GM18951 (cell line): ENCODE results near the gene ZDHHC12.
A peak's percentile ranks its signal among the peaks of the same experiment; 100 is the strongest.

Experiments used
- POLR2A ChIP-seq: IDR thresholded peaks from 4 replicates; pipeline ENCODE4 v1.6.1; 2011; ENCODE audit warnings: mild to moderate bottlenecking; ENCODE audit not compliant: insufficient read length, insufficient read depth; ENCODE audit errors: extremely low read depth
- in situ Hi-C: fragments of 300-500 bp; cut with MboI; formaldehyde crosslinking; loops from one replicate; pipeline ENCODE4 v1.12.0; 2022; ENCODE audit warnings: low sequenced_read_pairs, mixed read lengths, inconsistent platforms; ENCODE audit not compliant: unreplicated experiment

ZDHHC12 gene

DNA sequence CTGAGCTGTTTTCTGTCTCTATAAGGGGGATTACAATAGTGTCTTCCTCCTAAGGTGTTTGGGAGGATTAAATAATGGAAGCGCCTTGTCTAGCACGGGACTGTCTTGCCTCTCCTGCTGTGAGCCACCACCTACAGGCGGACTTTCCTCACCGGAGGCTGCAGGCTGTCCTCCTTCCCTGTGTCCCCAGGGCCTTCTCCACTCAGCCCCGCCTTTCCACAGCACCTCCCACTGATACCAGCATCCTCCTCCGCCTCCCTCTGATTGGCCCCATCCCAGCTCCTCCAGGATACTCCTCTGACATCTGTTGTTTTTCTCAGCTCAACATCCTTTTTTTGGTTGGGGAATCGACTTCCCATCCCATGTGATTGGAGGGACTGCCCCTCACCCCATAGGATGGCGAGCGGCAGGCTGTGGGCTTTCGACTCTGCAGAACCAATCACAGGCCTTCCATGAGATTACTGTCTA is 851 bp upstream of the ZDHHC12 start:
- in situ Hi-C loops = no loop called here
- peak; percentile 28 for TF ChIP-seq POLR2A

- no peak for TF ChIP-seq POLR2A
- in situ Hi-C loops = no loop called here
Measured at GRCh38 chr9:128723352-128723865, 518 bp downstream of the ZDHHC12 start.

DNA sequence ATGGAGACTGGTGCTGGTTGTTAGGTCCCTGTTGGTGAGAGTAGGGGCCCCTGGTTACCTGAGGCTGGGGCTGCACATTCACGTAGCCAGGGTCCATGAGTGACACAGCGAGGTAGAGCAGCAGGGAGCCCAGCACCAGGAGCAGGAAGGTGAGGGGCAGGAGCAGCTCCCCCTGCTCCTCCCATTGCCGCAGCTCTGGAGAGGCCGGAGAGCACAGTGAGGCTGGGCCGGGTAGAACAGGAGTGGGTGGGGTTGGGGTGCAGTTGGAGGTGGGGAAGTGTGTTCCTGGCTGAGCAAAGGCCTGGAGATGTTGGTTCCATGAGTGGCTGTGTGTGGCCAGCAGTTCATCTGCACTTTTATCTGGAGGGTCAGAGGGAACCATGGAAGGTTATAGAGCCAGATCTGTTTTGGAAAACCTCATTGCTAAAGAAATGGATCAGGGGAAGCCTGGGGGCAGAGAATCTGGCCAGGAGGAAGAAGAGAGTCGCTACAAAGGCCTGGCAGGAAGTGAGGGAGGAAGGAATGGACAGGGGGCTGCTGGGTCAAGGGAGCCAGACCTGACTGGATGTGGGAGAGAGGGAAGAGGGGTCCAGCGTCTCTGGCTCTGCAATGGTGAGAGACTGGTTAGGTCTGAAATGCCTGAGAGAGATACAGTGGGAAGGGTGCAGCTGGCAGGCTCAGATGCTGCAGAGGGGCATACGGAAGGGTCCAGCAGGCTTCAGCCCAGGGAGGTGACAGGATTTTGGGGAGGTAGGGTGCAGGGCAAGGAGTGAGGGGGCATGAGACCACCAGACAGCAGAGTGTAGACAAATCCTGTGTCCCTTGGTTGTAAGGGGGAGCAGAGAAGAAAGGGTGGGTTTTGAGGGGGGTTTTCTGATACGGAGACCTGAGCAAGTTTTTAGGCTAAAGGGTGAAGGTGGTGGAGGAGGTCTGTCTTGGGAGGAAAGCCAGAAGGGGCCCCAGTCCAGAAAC is 1.3 kb downstream of the ZDHHC12 start:
- in situ Hi-C loops = no loop called here
- TF ChIP-seq POLR2A = no peak

- in situ Hi-C loops = no loop called here
- TF ChIP-seq POLR2A = no peak
Measured at GRCh38 chr9:128721487-128722010, 2.4 kb downstream of the ZDHHC12 start.

DNA sequence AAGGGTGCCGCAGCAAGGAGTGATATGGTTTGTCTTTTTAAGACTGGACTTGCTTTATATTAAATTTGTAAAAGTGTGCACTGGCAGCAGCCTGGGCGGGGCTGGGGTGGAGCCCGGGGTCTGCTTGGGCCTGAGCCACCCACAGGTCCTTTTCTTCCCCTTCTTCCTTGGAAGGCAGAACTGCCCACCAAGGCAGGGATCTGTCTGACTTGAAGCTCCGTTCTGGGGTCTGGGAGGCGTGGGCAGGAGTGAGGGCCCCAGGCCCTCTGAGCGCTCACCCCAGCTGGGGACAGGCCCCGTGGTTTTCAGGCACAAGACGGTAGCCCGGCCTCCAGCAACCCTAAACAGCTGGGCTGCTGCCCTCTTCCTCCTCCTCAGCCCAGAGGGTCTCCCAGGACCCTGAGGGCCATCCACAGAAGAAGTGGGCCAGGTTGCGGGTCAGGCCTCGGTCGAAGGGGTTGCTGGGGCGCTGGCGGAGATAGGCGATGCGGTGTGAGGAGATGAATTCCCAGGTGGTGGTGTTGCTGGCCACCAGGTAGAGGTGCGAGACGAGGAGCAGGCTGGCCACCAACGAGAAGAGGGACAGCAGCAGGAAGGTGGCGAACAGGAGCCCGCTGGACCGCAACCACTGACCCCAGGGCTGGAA is 3.0 kb downstream of the ZDHHC12 start:
- TF ChIP-seq POLR2A = no peak
- in situ Hi-C loops = no loop called here

DNA sequence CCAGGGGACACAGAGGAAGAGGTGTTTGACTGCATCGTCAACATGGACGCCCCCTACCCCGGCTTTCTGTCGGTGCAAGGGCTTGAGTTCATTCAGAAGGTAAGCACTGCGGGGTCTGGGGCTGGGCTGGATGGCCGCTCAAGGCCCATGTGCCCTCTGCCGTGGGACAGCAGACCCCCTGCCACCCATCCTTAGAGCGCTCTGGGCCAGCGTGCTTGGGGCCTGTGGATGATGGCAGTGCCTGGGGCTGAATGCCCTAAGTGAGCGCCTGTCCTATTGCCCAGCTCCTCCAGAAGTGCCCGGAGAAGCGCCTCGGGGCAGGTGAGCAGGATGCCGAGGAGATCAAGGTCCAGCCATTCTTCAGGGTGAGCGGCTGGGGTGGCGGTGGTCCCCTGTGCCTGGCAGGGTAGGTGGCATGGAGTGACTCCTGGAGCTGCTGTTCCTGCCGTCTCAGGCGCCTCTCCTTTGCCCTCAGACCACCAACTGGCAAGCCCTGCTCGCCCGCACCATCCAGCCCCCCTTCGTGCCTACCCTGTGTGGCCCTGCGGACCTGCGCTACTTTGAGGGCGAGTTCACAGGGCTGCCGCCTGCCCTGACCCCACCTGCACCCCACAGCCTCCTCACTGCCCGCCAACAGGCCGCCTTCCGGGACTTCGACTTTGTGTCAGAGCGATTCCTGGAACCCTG is 3.9 kb downstream of the ZDHHC12 start:
- TF ChIP-seq POLR2A = no peak
- in situ Hi-C loops = no loop called here

GRCh38 chr9:128718475-128718874 is 5.5 kb downstream of the ZDHHC12 start:
- TF ChIP-seq POLR2A = no peak
- in situ Hi-C loops = no loop called here

- no peak for TF ChIP-seq POLR2A
- in situ Hi-C loops = no loop called here
Measured at GRCh38 chr9:128718047-128718446, 5.9 kb downstream of the ZDHHC12 start.

DNA sequence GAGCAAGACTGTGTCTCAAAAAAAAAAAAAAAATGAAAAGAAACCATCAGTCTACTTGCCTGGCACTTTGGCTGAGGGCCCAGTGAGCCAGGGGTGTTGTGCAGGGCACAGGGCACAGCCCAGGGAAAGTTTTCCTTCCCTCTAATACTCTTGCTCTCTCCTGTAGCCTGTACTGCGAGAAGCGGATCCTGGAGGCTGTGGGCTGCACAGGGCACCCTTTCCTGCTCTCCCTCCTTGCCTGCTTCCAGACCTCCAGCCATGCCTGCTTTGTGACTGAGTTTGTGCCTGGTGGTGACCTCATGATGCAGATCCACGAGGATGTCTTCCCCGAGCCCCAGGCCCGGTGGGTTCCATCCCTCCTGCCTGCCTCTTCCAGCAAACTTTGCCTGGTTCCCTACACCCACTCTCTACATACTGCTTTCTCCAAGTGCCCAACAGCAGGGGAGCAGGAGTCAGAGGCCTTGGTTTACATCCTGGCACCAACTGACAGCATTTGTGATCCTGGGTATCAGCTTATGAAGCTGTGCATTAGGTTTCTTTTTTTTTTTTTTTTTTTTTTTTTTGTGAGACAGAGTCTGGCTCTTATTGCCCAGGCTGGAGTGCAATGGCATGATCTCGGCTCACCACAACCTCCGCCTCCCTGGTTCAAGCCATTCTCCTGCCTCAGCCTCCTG is 7.2 kb downstream of the ZDHHC12 start:
- in situ Hi-C loops = no loop called here

DNA sequence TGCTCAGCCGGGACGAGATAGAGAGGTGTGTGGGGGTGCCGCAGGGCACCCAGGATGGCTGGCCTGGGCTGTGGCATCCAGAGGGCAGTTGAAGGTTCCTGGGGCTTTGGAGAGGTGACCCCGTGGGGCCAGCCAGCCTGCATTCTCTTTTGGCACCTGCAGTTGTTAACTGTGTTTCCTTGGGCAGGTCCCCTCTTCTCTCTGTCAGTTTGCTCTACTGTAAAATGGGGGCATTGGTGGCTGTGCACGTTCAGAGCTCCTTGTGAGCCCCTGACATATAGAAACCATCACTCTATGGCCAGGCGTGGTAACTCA is 8.5 kb downstream of the ZDHHC12 start:
- no peak for TF ChIP-seq POLR2A
- in situ Hi-C loops = no loop called here

More for the DNA sequence above, 7.2 kb downstream of the ZDHHC12 start:
- TF ChIP-seq POLR2A = no peak

DNA sequence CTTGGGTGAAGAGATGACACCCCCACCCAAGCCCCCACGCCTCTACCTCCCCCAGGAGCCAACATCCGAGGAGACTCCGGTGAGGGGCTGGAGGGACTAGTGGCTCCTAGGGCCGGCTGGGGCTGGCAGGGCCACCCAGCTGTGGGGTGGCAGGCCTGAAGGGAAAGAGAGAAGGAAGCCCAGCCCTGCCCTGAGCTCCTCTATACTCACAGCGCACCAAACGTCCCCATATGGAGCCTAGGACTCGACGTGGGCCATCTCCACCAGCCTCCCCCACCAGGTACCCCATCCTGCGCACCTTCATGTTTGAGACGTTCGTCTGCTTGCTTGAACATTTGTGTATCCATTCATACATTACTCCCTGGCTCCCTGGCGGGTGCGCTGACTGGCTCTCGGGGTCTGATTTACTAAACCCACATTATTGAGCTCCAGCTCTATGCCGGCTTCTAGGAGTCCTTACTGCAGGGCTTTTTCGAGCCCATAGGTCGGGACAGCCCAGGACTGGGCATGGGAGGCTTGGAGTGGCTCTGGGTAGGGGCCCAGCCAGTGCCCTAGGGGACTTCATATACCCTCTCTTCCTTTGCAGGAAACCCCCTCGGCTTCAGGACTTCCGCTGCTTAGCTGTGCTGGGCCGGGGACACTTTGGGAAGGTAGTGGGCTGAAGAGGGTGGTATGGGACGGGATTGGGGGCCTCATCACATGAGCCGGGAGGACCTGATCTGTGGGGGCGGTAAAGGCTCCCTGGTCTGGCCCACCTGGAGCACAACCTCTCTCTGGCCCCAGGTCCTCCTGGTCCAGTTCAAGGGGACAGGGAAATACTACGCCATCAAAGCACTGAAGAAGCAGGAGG is 9.1 kb downstream of the ZDHHC12 start:
- TF ChIP-seq POLR2A = no peak
- in situ Hi-C loops = no loop called here
